ENCODE results near the gene ABI3BP.

DNA sequence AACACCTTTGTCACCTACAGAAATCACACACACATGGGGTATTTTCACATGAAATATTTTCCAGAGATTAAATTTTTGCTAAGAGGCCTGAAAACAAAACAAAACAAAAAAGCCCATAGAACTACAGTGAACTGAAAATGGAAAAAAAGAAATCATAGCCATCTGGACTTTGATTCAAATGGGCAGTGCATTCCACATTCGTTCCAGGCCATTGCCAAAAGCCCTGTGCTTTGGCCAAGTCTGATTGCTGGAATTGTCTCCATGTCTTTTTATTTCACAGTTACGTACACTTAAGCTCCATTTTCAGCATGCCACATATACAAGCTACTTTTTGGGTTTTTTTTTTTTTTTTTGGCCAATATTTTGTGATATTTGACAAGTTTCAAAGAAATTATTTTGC, 236.8 kb downstream of the ABI3BP start:
- TF ChIP-seq CTCF (IDR thresholded peaks at IDR 0.05) (no peak), FOXK1 (CRISPR knock-in tag; IDR thresholded peaks at IDR 0.05) (no peak), OVOL2 (CRISPR knock-in tag; IDR thresholded peaks at IDR 0.05; ENCODE audit: borderline replicate concordance) (no peak), USF2 (CRISPR knock-in tag; IDR thresholded peaks at IDR 0.05) (no peak), MAX (CRISPR knock-in tag; IDR thresholded peaks at IDR 0.05) (no peak)
- TF ChIP-seq, protein P1, sequence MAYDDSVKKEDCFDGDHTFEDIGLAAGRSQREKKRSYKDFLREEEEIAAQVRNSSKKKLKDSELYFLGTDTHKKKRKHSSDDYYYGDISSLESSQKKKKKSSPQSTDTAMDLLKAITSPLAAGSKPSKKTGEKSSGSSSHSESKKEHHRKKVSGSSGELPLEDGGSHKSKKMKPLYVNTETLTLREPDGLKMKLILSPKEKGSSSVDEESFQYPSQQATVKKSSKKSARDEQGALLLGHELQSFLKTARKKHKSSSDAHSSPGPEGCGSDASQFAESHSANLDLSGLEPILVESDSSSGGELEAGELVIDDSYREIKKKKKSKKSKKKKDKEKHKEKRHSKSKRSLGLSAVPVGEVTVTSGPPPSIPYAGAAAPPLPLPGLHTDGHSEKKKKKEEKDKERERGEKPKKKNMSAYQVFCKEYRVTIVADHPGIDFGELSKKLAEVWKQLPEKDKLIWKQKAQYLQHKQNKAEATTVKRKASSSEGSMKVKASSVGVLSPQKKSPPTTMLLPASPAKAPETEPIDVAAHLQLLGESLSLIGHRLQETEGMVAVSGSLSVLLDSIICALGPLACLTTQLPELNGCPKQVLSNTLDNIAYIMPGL (CRISPR knock-in tag; IDR thresholded peaks at IDR 0.05): no peak
